HEK293 (cell line): ENCODE data around the gene CCDC24.

ENCODE experiments used
- CTCF ChIA-PET: fragments of 350-600 bp; formaldehyde crosslinking; extraction: SDS; loops from one replicate; lab custom pipeline; 2021; ENCODE audit warnings: antibody characterized with exemption; lab: Yijun Ruan, JAX
- POLR2A ChIA-PET: fragments of 300-600 bp; formaldehyde crosslinking; extraction: SDS; loops from one replicate; lab custom pipeline; 2020; ENCODE audit warnings: antibody characterized with exemption, inconsistent platforms; lab: Yijun Ruan, JAX
- H3K27ac ChIP-seq: fragments of 200-500 bp; sonication (Bioruptor generic); 2 replicates; pipeline ENCODE4 v1.5.1; 2014; ENCODE audit warnings: low read depth, low read length, control low read depth, inconsistent platforms; ENCODE audit errors: extremely low read depth
- H3K36me3 ChIP-seq, 2 experiments: fragments of 200-500 bp in 1 of 2; sonication (Bioruptor generic) in 1 of 2; 1 replicate in 1 of 2; 2 replicates in 1 of 2; pipeline ENCODE4 v1.5.1; 2014 to 2017; ENCODE audit warnings: inconsistent platforms in 2 of 2, low read length in 2 of 2; ENCODE audit not compliant: control insufficient read depth in 2 of 2, insufficient read depth in 1 of 2
- H3K4me1 ChIP-seq: fragments of 200-500 bp; sonication (Bioruptor generic); 2 replicates; pipeline ENCODE4 v1.5.1; 2014; ENCODE audit warnings: mild to moderate bottlenecking, low read length, inconsistent platforms; ENCODE audit not compliant: control insufficient read depth, insufficient read depth
- H3K4me3 ChIP-seq: 2 replicates; pipeline ENCODE4 v1.5.1; 2011; ENCODE audit warnings: low read depth, mild to moderate bottlenecking, control low read depth, low read length, moderate library complexity
- H3K9me3 ChIP-seq: fragments of 200-500 bp; sonication (Bioruptor generic); 2 replicates; pipeline ENCODE4 v1.5.1; 2014; ENCODE audit warnings: low read depth, low read length, inconsistent platforms; ENCODE audit not compliant: control insufficient read depth, insufficient read depth
- GFI1B ChIP-seq: fragments of 450-650 bp; formaldehyde crosslinking; IDR thresholded peaks from 2 replicates; pipeline ENCODE4 v1.5.1; 2016; ENCODE audit warnings: missing biosample characterization, missing genetic modification characterization
- HIC1 ChIP-seq: fragments of 450-650 bp; formaldehyde crosslinking; IDR thresholded peaks from 2 replicates; pipeline ENCODE4 v1.5.1; 2016; ENCODE audit warnings: missing biosample characterization, missing genetic modification characterization
- KLF16 ChIP-seq: fragments of 450-650 bp; formaldehyde crosslinking; IDR thresholded peaks from 2 replicates; pipeline ENCODE4 v1.5.1; 2017; ENCODE audit warnings: missing biosample characterization, missing genetic modification characterization
- OVOL3 ChIP-seq: fragments of 450-650 bp; formaldehyde crosslinking; IDR thresholded peaks from 2 replicates; pipeline ENCODE4 v1.5.1; 2016; ENCODE audit warnings: missing biosample characterization, missing genetic modification characterization
- ZBTB1 ChIP-seq: fragments of 450-650 bp; formaldehyde crosslinking; IDR thresholded peaks from 2 replicates; pipeline ENCODE4 v1.5.1; 2016; ENCODE audit warnings: missing biosample characterization, missing genetic modification characterization
- ZNF169 ChIP-seq: fragments of 450-650 bp; formaldehyde crosslinking; IDR thresholded peaks from 2 replicates; pipeline ENCODE4 v1.5.1; 2016; ENCODE audit warnings: missing biosample characterization, missing genetic modification characterization
- ZNF274 ChIP-seq, 2 experiments: fragments of 200-500 bp in 1 of 2; fragments of 450-650 bp in 1 of 2; sonication (Bioruptor generic) in 1 of 2; formaldehyde crosslinking in 1 of 2; IDR thresholded peaks; 2 replicates each; pipeline versions ENCODE4 v1.5.1 to v1.6.1; 2014 to 2016; ENCODE audit warnings: borderline replicate concordance in 1 of 2, inconsistent platforms in 1 of 2, low read length in 1 of 2, missing biosample characterization in 1 of 2, missing genetic modification characterization in 1 of 2
- ZNF362 ChIP-seq: fragments of 450-650 bp; formaldehyde crosslinking; IDR thresholded peaks from 2 replicates; pipeline ENCODE4 v1.5.1; 2016; ENCODE audit warnings: missing biosample characterization, missing genetic modification characterization
- ZNF423 ChIP-seq: fragments of 450-650 bp; formaldehyde crosslinking; IDR thresholded peaks from 2 replicates; pipeline ENCODE4 v1.5.1; 2016; ENCODE audit warnings: missing biosample characterization, missing genetic modification characterization
- ZNF449 ChIP-seq: fragments of 450-650 bp; formaldehyde crosslinking; IDR thresholded peaks from 2 replicates; pipeline ENCODE4 v1.5.1; 2017; ENCODE audit warnings: missing biosample characterization, mild to moderate bottlenecking, missing genetic modification characterization, moderate library complexity
- ZNF518A ChIP-seq: fragments of 450-650 bp; formaldehyde crosslinking; conservative IDR thresholded peaks from 2 replicates; pipeline ENCODE4 v1.5.1; 2016; ENCODE audit warnings: low read depth, missing biosample characterization, missing genetic modification characterization
- ZNF610 ChIP-seq: fragments of 450-650 bp; formaldehyde crosslinking; IDR thresholded peaks from 2 replicates; pipeline ENCODE4 v1.5.1; 2016; ENCODE audit warnings: missing biosample characterization, missing genetic modification characterization, borderline replicate concordance
- ZNF639 ChIP-seq: fragments of 450-650 bp; formaldehyde crosslinking; IDR thresholded peaks from 2 replicates; pipeline ENCODE4 v1.5.1; 2016; ENCODE audit warnings: missing biosample characterization, missing genetic modification characterization
- ZNF645 ChIP-seq: fragments of 450-650 bp; formaldehyde crosslinking; IDR thresholded peaks from 2 replicates; pipeline ENCODE4; 2016; ENCODE audit warnings: missing biosample characterization, missing genetic modification characterization
- ZNF704 ChIP-seq: fragments of 450-650 bp; formaldehyde crosslinking; IDR thresholded peaks from 2 replicates; pipeline ENCODE4 v1.5.1; 2016; ENCODE audit warnings: missing biosample characterization, missing genetic modification characterization
- ZNF777 ChIP-seq: fragments of 450-650 bp; formaldehyde crosslinking; IDR thresholded peaks from 2 replicates; pipeline ENCODE4 v1.5.1; 2017; ENCODE audit warnings: missing biosample characterization, missing genetic modification characterization, borderline replicate concordance
- ZNF791 ChIP-seq: fragments of 450-650 bp; formaldehyde crosslinking; IDR thresholded peaks from 2 replicates; pipeline ENCODE4 v1.5.1; 2016; ENCODE audit warnings: missing biosample characterization, missing genetic modification characterization

CCDC24 gene

GRCh38 chr1:43995984-43996732 is 4.8 kb downstream of the CCDC24 start:
- H3K4me1 ChIP-seq = no peaks in the 10 kb centered on the region
- H3K9me3 ChIP-seq = no peaks in the 10 kb centered on the region
- no peak overlapping the region for H3K27ac ChIP-seq
- H3K4me3 ChIP-seq = no peak overlapping the region
- ChIA-PET CTCF (interaction anchor here (0.7 to 6.5 kb wide), 5 partner anchors 9 to 51 kb away, joined by 3 to 53 read pairs (median 4); no protein-coding TSS in a partner anchor), POLR2A (no interaction called here)
- no peak for TF ChIP-seq KLF16 (tag by site-specific recombination)
- TF ChIP-seq ZNF518A (tag by site-specific recombination) = no peak
- no peak for TF ChIP-seq ZBTB1 (tag by site-specific recombination)
- TF ChIP-seq OVOL3 = no peak
- TF ChIP-seq ZNF610 (tag by site-specific recombination) = no peak
- no peak for TF ChIP-seq GFI1B
- TF ChIP-seq ZNF777 = no peak
- TF ChIP-seq ZNF423 = no peak
- no peak for TF ChIP-seq ZNF791 (tag by site-specific recombination)
- TF ChIP-seq, all 188 proteins: peak for 0
- H3K36me3 ChIP-seq = no peaks in the 10 kb centered on the region

GRCh38 chr1:43996733-43997115 is 5.3 kb downstream of the CCDC24 start:
- Histone ChIP-seq H3K4me1 (no peaks in the 10 kb centered on the region), H3K9me3 (no peaks in the 10 kb centered on the region), H3K27ac (no peak overlapping the region), H3K4me3 (no peak overlapping the region), H3K36me3 (no peaks in the 10 kb centered on the region)
- ChIA-PET POLR2A (no interaction called here), CTCF (interaction anchor here (6.5 kb wide), 1 partner anchor 51 kb away, joined by 53 read pairs; no protein-coding TSS in a partner anchor)
- TF ChIP-seq ZNF449 (tag by site-specific recombination) = no peak
- no peak for TF ChIP-seq ZNF274 (IDR thresholded peaks at IDR 0.05; ENCODE audit: low read length)
- no peak for TF ChIP-seq ZNF274 (tag by site-specific recombination; IDR thresholded peaks at IDR 0.05; ENCODE audit: borderline replicate concordance)
- no peak for TF ChIP-seq HIC1
- no peak for TF ChIP-seq ZNF639 (tag by site-specific recombination)
- TF ChIP-seq ZNF169 (tag by site-specific recombination) = no peak
- TF ChIP-seq ZNF362 (tag by site-specific recombination) = no peak
- TF ChIP-seq ZNF645 (tag by site-specific recombination) = no peak
- no peak for TF ChIP-seq ZNF704 (tag by site-specific recombination)
